B cell (primary cell): ENCODE data around the gene RNF223. TPM values are rescaled to one million over a fixed set of nuclear protein-coding genes. Genes with fewer than 3 reads are reported as not detected.

ENCODE experiments used
- ATAC-seq: fragments of 200-7000 bp; cut with Tn5 transposase; one replicate; pipeline ENCODE4 v1.10.0; 2021; ENCODE audit warnings: low read depth, mild to moderate bottlenecking, moderate number of reproducible peaks, moderate library complexity
- CTCF ChIA-PET: fragments of 350-600 bp; sonication (Branson Sonifier 250); formaldehyde crosslinking; loops from one replicate; lab custom pipeline; 2021; ENCODE audit warnings: antibody characterized with exemption, inconsistent platforms; lab: Charles Lee
- POLR2A ChIA-PET: fragments of 350-600 bp; sonication (Branson Sonifier 250); formaldehyde crosslinking; loops from one replicate; lab custom pipeline; 2021; ENCODE audit warnings: antibody characterized with exemption; lab: Charles Lee
- DNase-seq: peaks from one replicate; pipeline ENCODE4 v3.0.0; 2013
- H2AFZ ChIP-seq: 2 replicates; pipeline ENCODE4 v1.6.1; 2012; ENCODE audit warnings: mild to moderate bottlenecking, low read depth, low read length; ENCODE audit not compliant: insufficient read depth, poor library complexity, severe bottlenecking
- H3K27ac ChIP-seq, 2 donors: 1 replicate in 1 of 2; 2 replicates in 1 of 2; pipeline ENCODE4 v1.5.1; 2012 to 2013; ENCODE audit warnings: low read length in 2 of 2, mild to moderate bottlenecking in 2 of 2, moderate library complexity in 1 of 2
- H3K27me3 ChIP-seq, 4 experiments: fragments of 200-600 bp in 1 of 4; sonication (generic) in 1 of 4; replicated peaks in 1 of 4; 1 replicate in 2 of 4; 2 replicates in 2 of 4; pipeline versions ENCODE4 v1.6.1 to v1.7.0; 2013 to 2016; ENCODE audit warnings: low read length in 3 of 4, mild to moderate bottlenecking in 2 of 4, mixed read lengths in 1 of 4, moderate library complexity in 1 of 4; ENCODE audit not compliant: insufficient read depth in 4 of 4, control insufficient read depth in 3 of 4; ENCODE audit errors: control extremely low read depth in 1 of 4
- H3K36me3 ChIP-seq, 2 experiments: replicated peaks in 1 of 2; 1 replicate in 1 of 2; 2 replicates in 1 of 2; pipeline versions ENCODE4 v1.6.1 to v1.7.1; 2013; ENCODE audit warnings: low read length in 1 of 2; ENCODE audit not compliant: insufficient read depth in 2 of 2, control insufficient read depth in 1 of 2; ENCODE audit errors: control extremely low read depth in 1 of 2, extremely low read depth in 1 of 2
- H3K4me1 ChIP-seq, 2 donors: fragments of 200-600 bp in 1 of 2; sonication (generic) in 1 of 2; 1 replicate in 1 of 2; 2 replicates in 1 of 2; pipeline versions ENCODE4 v1.5.1 to v1.6.1; 2013 to 2017; ENCODE audit warnings: low read length in 2 of 2; ENCODE audit not compliant: control insufficient read depth in 2 of 2, insufficient read depth in 2 of 2
- H3K4me2 ChIP-seq: replicated peaks from 2 replicates; pipeline ENCODE3; 2012; ENCODE audit warnings: mild to moderate bottlenecking, low read depth, low read length; ENCODE audit not compliant: poor library complexity, severe bottlenecking
- H3K4me3 ChIP-seq, 5 experiments: fragments of 200-600 bp in 1 of 5; sonication (generic) in 1 of 5; 1 replicate in 3 of 5; 2 replicates in 2 of 5; pipeline versions ENCODE4 v1.5.1 to v1.7.0; 2011 to 2016; ENCODE audit warnings: low read length in 4 of 5, mild to moderate bottlenecking in 4 of 5, low read depth in 2 of 5, control low read depth in 1 of 5, moderate library complexity in 1 of 5; ENCODE audit not compliant: insufficient read depth in 1 of 5; ENCODE audit errors: control extremely low read depth in 1 of 5, extremely low read depth in 1 of 5
- H3K79me2 ChIP-seq: fragments of 200-600 bp; sonication (generic); one replicate; pipeline ENCODE4 v1.6.0; 2016; ENCODE audit warnings: low read length; ENCODE audit not compliant: control insufficient read depth, insufficient read depth
- H3K9ac ChIP-seq: fragments of 200-600 bp; sonication (generic); 2 replicates; pipeline ENCODE4 v1.6.1; 2017; ENCODE audit warnings: mild to moderate bottlenecking, low read length, moderate library complexity
- H3K9me3 ChIP-seq, 3 donors: one replicate each; pipeline versions ENCODE4 v1.6.1 to v1.7.1; 2013; ENCODE audit warnings: low read length in 2 of 3; ENCODE audit not compliant: control insufficient read depth in 2 of 3, insufficient read depth in 1 of 3; ENCODE audit errors: control extremely low read depth in 1 of 3
- H4K20me1 ChIP-seq: 2 replicates; pipeline ENCODE4 v1.6.0; 2012; ENCODE audit warnings: mild to moderate bottlenecking, low read length; ENCODE audit not compliant: insufficient read depth, control insufficient read depth, poor library complexity, severe bottlenecking
- H3K27ac Mint-ChIP-seq: one replicate; pipeline ENCODE4 v1.8.0; 2021; ENCODE audit warnings: mixed read lengths
- H3K27me3 Mint-ChIP-seq: one replicate; pipeline ENCODE4 v1.8.0; 2021; ENCODE audit warnings: mixed read lengths
- H3K4me1 Mint-ChIP-seq: one replicate; pipeline ENCODE4 v1.8.0; 2021; ENCODE audit warnings: mixed read lengths
- H3K4me3 Mint-ChIP-seq: one replicate; pipeline ENCODE4 v1.8.0; 2021; ENCODE audit warnings: mixed read lengths
- H3K9me3 Mint-ChIP-seq: one replicate; pipeline ENCODE4 v1.8.0; 2022; ENCODE audit warnings: mixed read lengths; ENCODE audit not compliant: insufficient read depth
- CTCF ChIP-seq: fragments of 200-600 bp; IDR thresholded peaks from one replicate; pipeline ENCODE4 v1.8.0; 2022; ENCODE audit warnings: antibody characterized with exemption, mild to moderate bottlenecking
- EZH2 ChIP-seq: IDR thresholded peaks from 2 replicates; pipeline ENCODE4 v1.6.1; 2012; ENCODE audit warnings: borderline replicate concordance, low read depth, mild to moderate bottlenecking, moderate library complexity, low read length; ENCODE audit not compliant: insufficient read depth, poor library complexity, severe bottlenecking
- WGBS: methylation state at CpG from one replicate; pipeline ENCODE4 v1.1.5; 2013; ENCODE audit warnings: missing lambda C conversion rate; ENCODE audit not compliant: insufficient coverage; 5-methylcytosine and 5-hydroxymethylcytosine counted together
- intact Hi-C: fragments of 100-400 bp; cut with micrococcal nuclease; formaldehyde crosslinking; loops from one replicate; pipeline ENCODE4 v1.10.0; 2022
- polyA plus RNA-seq: library from polyadenylated mRNA; depleted of rRNA; stranded (reverse); fragments of >200 nt; gene quantifications from 2 replicates; pipeline ENCODE4 v1.2.3, GENCODE V29; 2012
- total RNA-seq, 2 donors: library from RNA; stranded (reverse); fragments of 120-200 nt in 1 of 2; gene quantifications; 1 replicate in 1 of 2; 2 replicates in 1 of 2; pipeline versions ENCODE4 v1.2.3 to v1.2.4, GENCODE V29; 2013 to 2022

The RNF223 gene
- total and polyA plus RNA-seq, 2 donors (not counting 1 experiment from before 2014, with no cell fraction given) = not detected

GRCh38 chr1:1075148-1075935, 1.2 kb upstream of the RNF223 start:
- intact Hi-C loops = no loop called here
- POLR2A ChIA-PET = interaction anchor here (0.5 kb wide), 1 partner anchor 36 kb away, joined by 9 read pairs; no protein-coding TSS in a partner anchor

More at GRCh38 chr1:1075148-1075935, 1.2 kb upstream of the RNF223 start:
- H2AFZ ChIP-seq = no peak overlapping the region
- no peak for ATAC-seq
- Mint-ChIP-seq H3K4me3 (no peak overlapping the region), H3K4me1 (peaks cover 12% of the 10 kb centered on the region), H3K27ac (no peak overlapping the region), H3K27me3 (peaks cover 5% of the 10 kb centered on the region), H3K9me3 (no peaks in the 10 kb centered on the region)
- H3K4me3 ChIP-seq = no peak overlapping the region
- WGBS = 59% methylated on average over 15 of the region's 21 CpGs
- no peak for DNase-seq
- no peak for TF ChIP-seq EZH2
- no peak for TF ChIP-seq CTCF
- H3K4me1 ChIP-seq = peaks cover 18 to 20% of the 10 kb centered on the region in 2 donors
- no peaks in the 10 kb centered on the region for H3K79me2 ChIP-seq
- peaks cover 0 to 4% (median 0%) of the 10 kb centered on the region in 3 donors for H3K9me3 ChIP-seq
- no peaks in the 10 kb centered on the region for H3K36me3 ChIP-seq
- no peak overlapping the region for H3K27ac ChIP-seq
- H3K27me3 ChIP-seq = peaks cover 0 to 30% (median 4%) of the 10 kb centered on the region in 4 experiments
- H3K4me2 ChIP-seq = no peak overlapping the region
- no peak overlapping the region for H3K9ac ChIP-seq
- CTCF ChIA-PET = interaction anchor here (1.0 kb wide), 1 partner anchor 12 kb away, joined by 3 read pairs; no protein-coding TSS in a partner anchor
- no peaks in the 10 kb centered on the region for H4K20me1 ChIP-seq
